Measurements from ENCODE around the gene UCN2.
A peak's percentile ranks its signal among the peaks of the same experiment; 100 is the strongest.
"Not testable (repeated sequence)": the region's sequence is repeated elsewhere in the genome, so short reads cannot be mapped to it uniquely, and the experiment has no call there.

UCN2 gene

DNA sequence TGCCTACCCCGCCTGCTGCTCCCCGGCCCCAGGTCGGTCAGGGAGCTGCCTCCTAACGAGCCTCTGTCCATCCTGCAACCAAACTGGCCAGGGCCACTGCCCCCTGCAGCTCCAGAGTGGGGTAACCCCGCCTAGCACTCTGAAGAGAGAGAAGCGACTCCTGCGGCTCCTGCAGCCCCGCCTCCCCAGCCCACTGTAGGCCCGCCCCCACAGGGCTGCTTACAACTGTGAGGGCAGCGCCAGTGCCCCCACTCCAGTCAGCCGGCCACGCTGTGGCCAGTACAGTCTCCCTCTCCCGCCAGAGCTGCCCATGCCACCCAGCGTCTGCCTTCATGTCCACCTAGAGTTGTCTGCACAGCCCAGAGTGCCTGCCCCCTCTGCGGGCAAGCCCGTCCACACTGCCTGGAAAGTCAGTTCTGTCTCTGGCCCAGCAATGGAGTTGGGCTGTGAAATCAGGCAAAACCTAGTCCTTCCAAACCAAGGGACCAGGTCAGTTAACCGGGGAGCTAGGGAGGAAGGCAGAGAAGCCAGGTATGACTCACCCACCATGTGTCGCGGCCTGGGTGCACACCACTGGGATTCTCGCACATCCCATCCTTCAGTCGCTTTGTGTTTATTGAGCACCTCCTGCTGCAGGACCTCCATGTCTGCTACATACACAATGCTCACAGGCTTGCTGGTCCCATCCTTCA lies 2.4 kb downstream of the UCN2 start:
- no peak for DNase-seq (ENCODE audit: low read depth)

DNA sequence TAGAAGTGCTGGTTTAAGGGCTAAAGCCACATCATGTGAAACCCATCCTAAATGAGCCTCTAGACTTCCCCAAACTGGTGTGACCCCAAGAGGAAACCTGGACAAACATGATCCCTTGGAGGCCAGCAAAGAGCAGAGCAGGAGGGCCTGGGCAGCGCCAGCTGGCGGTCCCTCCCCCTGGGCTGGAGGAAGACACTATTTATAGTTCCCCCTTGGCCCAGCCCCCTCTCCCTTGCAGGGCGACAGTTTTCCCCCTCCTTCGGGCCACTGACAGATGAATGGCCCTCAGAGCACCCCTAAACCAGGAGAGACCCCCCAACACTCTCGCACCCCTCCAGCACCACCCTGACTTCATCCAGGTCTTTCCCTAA lies 2.9 kb downstream of the UCN2 start:
- DNase-seq (ENCODE audit: low read depth), result no peak

DNA sequence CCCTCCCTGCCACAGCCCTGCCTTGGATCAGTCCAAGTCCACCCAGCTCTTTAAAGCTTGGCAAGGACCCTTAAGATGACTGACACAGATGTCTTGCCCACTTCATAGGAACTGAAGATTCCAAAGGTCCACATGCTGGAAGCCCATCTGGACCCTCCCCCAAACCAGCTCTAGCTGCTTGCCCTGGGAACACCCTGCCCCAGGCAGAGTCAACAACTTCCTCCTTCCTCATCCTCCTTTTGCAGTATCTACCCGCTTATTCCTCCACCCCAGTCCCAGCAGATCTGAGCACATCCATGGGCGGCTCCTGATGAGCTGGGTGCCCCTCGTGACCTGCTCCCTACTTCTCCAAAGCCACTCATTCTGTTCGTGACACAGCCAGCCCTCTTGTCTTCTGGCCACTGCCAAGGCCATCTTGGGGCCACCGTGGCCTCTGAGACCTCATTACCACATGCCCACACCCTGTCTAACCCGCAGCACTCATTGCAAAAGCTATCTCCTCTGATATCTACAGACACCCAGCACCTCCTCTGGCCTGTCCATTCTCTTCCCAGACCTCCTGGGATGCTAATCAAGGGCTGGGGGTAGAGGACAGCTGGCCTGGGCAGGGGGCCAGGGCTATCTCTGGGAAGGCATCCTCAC lies 5.0 kb downstream of the UCN2 start:
- DNase-seq (ENCODE audit: low read depth), result no peak

DNA sequence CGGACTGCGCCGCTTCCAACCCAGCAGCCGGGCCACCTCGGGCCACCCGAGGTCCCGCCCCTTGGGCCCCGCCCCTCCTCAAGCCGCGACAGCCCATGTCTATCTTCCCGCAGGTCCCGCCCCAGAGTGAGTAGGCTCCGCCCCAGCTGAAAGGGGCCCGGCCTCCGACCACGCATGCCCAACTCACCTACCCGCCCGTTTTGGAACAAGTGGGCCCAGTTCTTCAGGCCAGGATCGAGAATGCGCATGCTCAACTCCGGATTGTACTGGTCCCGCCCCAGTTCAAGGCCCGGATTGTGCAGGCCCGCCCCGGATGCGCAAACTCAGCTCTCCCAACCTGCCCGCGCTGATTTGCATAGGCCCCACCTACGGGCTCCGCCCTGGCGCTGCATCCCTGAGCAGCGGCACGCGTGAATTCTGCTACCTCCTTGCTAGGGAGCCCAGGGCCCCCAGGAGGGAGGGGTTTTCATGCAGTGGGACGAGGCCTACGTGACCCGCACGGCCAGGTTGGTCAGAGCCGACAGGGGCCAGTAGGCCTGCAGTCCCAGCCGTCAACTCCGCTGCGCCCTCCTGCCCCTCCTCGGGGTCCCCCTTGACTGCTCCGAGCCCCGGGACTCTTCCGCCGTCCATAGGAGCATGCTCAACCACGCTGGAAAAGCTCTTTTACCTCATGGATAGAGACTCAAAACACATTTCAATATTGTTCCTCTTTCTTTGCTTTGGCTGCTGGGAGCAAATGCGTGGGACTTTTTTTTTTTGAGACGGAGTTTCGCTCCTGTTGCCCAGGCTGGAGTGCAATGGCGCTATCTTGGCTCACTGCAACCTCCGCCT lies 6.6 kb downstream of the UCN2 start, which contains the start of gene PFKFB4:
PFKFB4 (minus strand) TSS at position 8 of the 831 bp plus-strand sequence. CDS start 26 bp downstream, outside the sequence.
- DNase-seq (ENCODE audit: low read depth), result peak; percentile 93

DNA sequence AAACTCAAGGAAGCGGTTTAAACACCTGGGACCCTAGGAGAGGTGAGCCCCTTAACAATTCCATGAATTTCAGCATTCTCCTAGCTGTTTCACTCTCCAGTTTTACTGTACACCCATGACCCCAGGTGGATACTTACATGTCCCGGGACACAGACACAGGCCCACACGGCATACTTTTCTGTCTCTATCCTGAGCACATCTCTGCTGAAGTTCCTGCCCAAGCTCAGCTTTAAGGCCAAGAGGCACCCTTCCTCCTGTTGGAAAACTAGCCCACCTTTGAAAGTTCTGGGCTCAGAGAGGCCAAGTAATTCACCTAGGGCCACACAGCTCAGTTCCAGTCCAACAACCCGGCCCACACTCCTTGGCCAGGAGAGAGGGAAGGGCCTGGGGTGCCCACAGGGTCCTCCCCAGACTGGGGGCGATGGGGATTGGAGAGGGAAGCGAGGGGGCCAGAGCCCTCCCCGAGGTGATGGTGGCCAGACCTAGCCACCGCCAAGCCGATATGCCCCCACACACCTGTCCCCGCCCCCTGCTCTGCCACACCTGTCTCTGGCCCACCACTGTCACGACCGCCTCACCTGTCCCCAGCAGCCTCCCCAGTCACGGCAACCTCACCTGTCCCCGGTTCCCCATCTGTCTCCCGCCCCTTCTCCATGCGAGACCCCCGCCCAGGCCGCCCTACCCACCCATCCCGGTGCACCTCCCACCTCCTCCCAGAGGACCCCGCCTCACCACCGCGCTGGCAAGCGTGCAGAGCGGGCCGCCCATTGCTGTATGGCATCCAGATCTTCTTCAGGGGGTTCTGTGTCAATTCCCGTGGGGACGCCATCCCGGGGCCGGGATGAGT lies 7.4 kb downstream of the UCN2 start:
- DNase-seq (ENCODE audit: low read depth), result no peak

DNA sequence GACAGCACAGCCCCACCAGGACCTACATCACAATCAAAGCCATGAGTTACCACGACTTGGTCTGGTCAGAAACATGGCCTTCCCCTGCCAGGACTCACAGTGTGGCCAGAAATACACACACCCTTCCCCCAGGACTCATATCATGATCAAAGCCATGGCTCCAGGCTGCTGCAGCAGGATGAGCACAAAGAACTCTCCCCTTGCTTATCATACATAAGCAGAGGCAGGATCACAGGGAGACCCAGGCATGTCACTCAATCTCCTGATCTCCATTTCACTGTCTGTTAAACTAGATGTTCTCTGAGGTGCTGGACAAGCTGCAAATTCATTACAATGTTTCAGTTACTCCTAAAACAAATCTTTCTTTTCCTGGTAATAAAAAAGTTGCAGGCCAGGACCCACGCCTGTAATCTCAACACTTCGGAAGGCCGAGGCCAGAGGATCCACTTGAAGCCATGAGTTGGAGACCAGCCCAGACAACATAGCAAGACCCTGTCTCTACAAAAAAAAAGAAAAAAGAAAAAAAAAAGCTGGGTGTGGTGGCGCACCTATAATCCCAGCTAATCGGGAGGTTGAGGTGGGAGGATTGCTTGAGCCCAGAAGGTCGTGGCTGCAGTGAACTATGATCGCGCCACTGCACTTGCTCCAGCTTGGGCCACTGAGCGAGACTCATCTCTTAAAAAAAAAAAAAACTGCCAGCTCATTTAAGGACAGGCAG lies 8.2 kb downstream of the UCN2 start:
- no peak for DNase-seq (ENCODE audit: low read depth)

DNA sequence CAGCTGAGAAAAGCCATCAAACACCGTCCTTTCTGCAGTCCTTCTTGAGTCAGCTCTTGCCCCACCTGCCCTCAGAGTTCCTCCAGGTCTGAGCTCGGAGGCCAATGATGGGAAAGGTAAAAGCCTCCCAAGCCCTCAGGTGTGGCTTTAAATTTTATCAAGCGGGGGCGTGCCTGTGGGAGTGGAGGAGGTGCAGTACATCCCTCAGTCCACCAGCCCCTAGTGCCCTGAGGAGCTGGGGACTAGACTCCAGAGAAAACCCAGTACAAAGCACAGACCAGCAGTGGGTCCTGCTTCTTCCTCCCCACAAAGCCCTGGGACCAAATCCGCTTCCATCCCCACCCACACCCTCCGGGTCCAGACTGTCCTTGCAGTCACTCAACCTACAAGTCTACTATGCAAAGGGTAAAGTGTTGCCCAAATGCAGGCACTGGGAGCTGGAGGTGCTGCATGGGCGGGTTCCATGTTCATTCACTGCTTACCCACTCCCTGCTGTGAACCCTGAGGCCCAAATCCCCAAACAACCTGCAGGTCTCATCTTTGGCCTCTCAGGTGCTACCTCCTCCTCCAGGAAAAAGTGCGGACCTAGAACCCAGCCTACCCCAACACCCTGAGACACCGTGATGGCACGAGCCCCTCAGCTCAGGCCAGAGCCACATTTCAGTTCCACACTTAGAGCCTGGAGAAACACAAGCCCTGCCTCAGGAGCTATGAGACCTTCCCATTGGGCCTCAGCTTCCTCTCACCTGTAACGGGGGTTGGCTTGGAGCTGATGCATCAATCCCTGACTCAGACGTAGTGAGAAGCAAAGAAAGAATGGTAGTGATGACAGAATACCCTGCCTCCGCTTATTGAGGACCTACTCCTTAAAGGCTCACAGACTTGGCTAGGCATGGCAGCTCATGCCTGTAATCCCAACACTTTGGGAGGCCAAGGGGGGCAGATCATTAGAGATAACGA lies 9.4 kb downstream of the UCN2 start:
- DNase-seq (ENCODE audit: low read depth), result no peak

DNA sequence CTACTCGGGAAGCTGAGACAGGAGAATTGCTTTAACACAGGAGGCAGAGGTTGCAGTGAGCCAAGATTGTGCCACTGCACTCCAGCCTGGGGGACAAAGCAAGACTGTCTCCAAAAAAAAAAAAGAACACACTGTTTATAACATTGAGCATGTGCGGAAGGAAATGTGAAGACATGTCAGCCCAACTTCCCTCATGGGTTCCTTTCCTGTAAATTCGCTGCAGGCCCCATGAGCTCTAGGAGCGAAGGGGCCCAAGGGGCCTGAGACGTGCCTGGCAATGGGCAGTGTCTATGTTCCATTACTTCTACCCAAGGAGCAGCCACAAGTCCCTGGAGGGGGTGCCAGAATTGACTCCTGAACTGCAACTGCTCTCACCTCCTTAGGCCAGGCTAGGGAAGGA lies 10.2 kb downstream of the UCN2 start:
- DNase-seq (ENCODE audit: low read depth), result no peak

DNA sequence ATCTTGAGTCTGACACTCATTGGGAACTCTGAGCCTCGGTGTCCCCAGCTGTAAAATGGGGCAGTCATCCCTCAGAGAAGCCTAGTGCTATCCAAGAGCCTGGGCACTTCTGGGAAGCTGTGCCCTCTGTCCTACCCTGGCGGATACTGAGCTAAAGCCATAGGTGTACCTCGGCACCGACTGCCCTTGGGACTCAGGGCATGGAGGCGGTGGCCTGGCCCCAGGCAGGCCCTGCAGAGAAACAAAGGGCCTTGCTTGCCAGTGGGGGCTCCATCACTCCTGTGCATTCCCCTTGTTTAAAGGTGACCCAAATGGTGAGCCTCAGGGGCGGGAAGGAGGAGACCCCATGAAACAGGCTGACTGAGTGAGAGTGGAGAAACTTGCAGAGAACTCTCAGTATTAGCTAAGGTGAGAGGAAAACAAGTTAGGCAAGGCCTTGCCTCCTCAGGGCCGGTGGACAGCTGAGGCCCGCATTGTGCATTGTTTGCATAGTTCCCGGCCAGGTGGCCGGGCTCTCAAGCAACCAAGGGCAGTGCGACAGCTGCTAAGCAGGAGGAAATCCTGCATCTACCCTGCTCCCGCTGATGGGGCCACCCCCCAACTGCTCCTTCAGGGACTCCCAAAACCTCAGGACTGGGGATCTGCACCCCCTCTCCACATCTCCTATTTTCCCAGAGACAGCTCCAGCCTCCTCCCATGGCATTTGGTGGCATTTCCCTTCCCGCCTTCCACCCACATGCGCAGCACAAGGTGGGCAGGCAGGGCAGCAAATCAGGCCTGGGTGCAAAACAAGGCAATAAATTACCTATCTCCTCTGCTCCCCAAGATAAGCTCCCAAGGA lies 11.2 kb downstream of the UCN2 start:
- no peak for DNase-seq (ENCODE audit: low read depth)

DNA sequence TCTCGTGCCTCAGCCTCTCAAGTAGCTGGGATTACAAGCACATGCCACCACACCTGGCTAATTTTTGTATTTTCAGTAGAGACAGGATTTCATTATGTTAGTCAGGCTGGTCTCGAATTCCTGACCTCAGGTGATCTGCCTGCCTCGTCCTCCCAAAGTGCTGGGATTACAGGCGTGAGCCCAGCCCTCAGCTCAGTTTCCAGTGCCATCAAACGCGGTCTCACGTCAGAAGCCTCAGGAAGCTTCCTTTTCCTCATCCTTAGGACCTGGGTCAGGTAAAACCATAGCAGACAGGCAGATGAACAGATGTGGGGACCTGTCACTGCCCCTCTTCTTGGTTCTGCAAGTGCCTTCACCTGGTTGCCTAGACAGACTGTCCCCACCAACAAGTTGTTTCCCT lies 11.9 kb downstream of the UCN2 start:
- DNase-seq (ENCODE audit: low read depth), result not testable (repeated sequence)

DNA sequence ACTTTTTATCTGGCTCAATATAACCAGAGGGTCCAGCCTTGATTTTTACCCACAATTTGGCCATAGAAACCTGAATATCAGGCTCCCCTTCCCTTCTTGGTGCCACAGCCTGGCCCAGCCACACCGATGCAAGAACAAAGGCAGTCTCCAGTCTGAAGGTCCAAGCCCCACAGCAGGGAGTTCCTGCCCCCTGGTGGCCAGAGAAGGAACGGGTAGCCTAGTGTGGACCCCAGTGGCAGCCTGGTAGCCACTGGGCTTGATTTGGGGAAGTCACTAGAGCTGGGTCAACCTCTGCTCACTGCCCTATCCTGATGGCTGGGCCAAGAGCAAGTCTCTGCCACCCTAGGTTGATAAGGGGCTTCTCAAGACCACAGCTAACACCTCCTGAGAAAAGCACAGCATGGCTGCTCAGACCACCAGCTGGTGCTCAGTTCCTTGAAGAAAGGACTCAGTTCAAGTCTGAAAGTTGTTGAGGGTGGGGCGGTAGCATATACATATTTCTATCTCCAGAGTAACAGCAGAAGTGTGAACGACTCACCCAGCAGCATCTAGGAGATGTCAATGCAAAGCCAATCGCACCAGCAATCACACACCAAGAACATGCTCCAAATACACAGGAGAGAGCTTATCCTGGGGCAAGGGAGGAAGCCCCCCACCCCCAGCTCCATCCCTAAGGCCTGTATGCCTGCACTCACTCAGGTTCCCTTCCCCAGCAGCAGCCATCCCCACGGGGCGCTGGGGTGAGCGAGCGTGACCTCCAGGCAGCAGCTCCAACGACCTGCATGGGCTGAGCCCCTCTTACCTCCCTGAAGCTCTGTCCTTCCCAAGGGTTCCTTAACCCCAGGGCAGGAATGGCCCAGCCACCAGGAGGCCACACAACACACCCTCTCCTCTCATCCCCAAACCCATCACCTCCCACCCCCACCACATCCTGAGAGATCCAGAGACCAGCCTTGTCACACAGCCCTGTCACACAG lies 14.6 kb downstream of the UCN2 start:
- DNase-seq (ENCODE audit: low read depth), result no peak

DNA sequence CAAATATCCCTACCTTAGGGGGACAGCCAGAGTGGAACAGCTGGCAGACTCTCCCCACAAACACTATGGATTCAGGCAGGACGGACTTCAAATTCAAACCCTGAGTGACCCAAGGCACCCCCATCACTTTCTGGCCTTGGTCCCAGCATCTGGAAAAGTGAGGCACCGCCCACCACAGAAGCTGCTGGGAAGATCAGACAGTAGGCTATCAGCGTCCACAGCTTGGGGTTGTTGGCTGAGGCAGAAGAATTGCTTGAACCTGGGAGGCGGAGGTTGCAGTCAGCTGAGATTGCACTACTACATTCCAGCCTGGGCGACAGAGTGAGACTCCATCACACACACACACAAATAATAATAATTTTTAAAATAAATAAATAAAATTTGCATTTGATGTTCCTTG lies 15.5 kb downstream of the UCN2 start:
- no peak for DNase-seq (ENCODE audit: low read depth)

DNA sequence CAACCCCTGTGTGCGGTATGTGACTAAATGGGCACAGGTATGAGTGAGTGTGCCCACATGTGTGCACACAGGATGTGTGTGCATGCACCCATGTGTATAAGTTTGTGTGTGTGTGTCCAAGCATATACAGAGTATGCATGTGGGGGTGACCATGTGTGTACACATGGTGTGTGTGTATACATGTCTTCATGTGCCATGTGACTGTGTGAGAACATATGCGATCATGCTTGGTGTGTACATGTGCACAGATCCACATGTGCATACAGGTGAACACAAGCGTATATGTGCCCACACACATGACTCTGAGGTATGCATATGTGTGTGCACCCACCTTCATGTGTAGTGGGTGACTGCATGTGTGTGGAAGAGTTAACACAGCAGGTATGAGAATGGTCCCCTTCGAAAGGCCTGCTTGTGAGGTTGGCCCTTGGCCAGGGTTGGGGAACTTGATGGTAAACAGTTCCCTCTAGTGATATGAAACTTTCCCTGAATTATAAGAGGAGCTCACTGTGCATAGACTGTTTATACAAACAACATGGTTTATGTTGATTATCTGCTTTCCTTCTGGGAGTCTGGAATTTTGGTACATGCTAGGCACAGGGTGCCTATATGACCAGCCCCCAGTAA lies 17.3 kb downstream of the UCN2 start:
- no peak for DNase-seq (ENCODE audit: low read depth)

DNA sequence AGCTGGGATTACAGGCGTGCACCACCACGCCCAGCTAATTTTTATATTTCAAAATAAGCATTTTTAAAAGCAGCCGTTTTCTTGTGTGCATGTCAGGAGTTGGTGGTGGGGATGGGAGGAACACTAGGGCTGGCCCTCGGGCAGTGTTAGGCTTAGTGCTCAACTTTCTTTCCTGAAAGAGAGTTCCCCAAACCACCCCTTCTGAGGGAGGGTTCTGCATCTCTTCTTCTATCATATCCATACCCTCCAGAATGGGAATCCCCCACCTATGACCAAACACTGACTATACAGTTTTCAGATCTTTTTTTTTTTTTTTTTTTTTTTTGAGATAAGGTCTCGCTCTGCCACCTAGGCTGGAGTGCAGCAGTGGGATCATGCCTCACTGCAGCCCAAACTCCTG lies 19.4 kb downstream of the UCN2 start:
- no peak for DNase-seq (ENCODE audit: low read depth)

DNA sequence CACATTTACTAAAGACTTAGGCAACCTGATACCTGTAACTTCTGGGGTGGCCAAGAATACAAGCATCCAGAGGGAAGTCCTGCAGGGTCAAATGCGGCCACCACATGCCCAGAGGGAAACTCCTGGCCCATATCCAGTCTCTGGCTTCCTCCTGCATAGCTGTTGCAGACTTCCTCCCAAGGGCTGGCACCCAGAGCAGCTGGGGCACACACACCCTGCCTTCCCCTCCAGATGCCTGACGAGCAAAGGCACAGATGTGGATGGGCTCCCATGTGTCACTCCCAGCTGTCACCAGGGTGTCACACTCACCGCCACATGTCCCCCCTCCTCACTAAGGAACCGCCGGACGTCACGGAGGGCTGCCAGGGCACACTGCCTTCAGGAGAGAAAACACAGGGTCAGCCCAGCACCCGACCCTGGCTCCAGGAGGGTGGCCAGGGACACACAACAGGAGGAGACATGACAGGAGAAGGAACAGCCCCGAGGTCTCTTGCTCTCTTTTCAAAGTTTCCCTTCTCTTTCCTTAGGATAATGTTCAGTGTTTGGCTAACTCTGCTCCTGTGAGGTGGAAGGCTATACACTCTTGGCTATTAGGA lies 20.2 kb downstream of the UCN2 start:
- no peak for DNase-seq (ENCODE audit: low read depth)

DNA sequence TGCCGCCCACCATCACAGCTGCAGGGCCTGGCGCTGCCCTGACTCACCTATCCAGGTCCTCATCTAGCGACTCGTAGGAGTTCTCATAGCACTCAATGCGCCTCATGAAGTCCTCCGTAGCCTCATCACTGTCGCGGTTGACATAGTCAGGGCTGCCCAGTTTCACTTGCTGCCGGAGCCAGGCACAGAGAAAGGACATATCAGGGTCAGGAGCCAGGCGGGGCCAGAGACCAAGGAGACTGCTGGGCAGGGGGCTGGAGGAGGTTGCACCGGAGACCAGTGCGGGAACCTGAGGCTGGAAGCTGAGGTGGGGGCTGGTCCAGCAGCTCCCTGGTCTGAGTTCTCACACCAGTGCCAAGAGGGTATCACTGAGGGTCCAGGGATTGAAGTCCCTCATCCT lies 25.1 kb downstream of the UCN2 start:
- no peak for DNase-seq (ENCODE audit: low read depth)

DNA sequence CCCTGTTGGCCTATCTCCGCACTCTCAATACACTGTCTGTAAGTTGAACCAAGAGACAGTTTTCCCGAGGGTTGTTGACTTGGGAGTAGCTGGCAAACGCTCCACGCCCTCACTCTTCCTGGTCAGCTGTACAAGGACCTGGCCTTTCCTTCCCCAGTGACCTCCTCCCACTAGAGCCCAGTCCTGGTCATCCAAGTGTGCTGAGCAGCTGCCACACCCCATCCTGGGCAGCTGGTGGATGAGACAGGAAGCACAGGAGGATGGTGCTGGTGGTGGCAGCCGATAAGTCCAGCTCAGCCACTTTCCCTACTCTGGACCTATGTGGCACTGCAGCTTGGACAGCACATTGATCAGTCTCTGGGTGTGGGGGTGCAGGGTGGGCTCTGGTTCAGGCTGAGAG lies 26.8 kb downstream of the UCN2 start:
- DNase-seq (ENCODE audit: low read depth), result no peak
